GM12864 (cell line): ENCODE results near the gene MLNR.

ENCODE experiments used
- DNase-seq: peaks from one replicate; pipeline ENCODE4 v3.0.0-alpha.2; 2011; ENCODE audit warnings: low read depth
- H3K4me3 ChIP-seq: 2 replicates; pipeline ENCODE4 v1.5.1; 2011; ENCODE audit warnings: mild to moderate bottlenecking, low read depth, low read length, control low read depth
- TF ChIP-seq, protein P1 (sequence below): IDR thresholded peaks from 2 replicates; pipeline ENCODE4 v1.5.1; 2011; ENCODE audit warnings: low read depth, mild to moderate bottlenecking, moderate library complexity, low read length, control low read depth, inconsistent platforms; ENCODE audit errors: missing control alignments

MLNR gene

DNA sequence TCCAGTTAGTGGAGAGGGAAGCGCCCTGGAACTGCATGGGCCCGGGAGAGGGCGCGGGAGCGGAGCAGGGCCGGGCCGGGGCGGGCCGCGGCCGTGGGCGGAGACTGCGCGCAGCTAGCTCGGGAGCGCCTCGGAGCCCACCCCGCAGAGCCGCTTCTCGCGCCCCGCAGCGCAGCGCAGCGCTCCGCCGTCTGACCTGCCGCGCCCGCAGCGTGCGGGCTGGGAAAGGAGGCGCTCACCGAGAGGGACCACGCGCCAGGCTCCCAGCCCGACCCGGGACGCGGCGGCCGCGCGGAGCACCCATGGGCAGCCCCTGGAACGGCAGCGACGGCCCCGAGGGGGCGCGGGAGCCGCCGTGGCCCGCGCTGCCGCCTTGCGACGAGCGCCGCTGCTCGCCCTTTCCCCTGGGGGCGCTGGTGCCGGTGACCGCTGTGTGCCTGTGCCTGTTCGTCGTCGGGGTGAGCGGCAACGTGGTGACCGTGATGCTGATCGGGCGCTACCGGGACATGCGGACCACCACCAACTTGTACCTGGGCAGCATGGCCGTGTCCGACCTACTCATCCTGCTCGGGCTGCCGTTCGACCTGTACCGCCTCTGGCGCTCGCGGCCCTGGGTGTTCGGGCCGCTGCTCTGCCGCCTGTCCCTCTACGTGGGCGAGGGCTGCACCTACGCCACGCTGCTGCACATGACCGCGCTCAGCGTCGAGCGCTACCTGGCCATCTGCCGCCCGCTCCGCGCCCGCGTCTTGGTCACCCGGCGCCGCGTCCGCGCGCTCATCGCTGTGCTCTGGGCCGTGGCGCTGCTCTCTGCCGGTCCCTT is at the start of gene MLNR:
Gene MLNR (plus strand): TSS at position 303 of the 820 bp plus-strand sequence. CDS start 0 bp downstream, at position 303.
- peak within 1 kb of the TSS; percentile 31 for H3K4me3 ChIP-seq
- no peak for DNase-seq
- TF ChIP-seq, protein P1, sequence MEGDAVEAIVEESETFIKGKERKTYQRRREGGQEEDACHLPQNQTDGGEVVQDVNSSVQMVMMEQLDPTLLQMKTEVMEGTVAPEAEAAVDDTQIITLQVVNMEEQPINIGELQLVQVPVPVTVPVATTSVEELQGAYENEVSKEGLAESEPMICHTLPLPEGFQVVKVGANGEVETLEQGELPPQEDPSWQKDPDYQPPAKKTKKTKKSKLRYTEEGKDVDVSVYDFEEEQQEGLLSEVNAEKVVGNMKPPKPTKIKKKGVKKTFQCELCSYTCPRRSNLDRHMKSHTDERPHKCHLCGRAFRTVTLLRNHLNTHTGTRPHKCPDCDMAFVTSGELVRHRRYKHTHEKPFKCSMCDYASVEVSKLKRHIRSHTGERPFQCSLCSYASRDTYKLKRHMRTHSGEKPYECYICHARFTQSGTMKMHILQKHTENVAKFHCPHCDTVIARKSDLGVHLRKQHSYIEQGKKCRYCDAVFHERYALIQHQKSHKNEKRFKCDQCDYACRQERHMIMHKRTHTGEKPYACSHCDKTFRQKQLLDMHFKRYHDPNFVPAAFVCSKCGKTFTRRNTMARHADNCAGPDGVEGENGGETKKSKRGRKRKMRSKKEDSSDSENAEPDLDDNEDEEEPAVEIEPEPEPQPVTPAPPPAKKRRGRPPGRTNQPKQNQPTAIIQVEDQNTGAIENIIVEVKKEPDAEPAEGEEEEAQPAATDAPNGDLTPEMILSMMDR, result peak; percentile 39

- TF ChIP-seq, protein P1, result no peak
- H3K4me3 ChIP-seq, result no peak overlapping the region
- DNase-seq, result no peak
Observed at GRCh38 chr13:49171359-49171758, 48.8 kb upstream of the MLNR start.

GRCh38 chr13:49183672-49184325 is 36.3 kb upstream of the MLNR start:
- no peak overlapping the region for H3K4me3 ChIP-seq
- TF ChIP-seq, protein P1, result no peak
- DNase-seq, result no peak

GRCh38 chr13:49184621-49185020 is 35.5 kb upstream of the MLNR start:
- TF ChIP-seq, protein P1, result no peak
- H3K4me3 ChIP-seq, result no peak overlapping the region
- no peak for DNase-seq

DNA sequence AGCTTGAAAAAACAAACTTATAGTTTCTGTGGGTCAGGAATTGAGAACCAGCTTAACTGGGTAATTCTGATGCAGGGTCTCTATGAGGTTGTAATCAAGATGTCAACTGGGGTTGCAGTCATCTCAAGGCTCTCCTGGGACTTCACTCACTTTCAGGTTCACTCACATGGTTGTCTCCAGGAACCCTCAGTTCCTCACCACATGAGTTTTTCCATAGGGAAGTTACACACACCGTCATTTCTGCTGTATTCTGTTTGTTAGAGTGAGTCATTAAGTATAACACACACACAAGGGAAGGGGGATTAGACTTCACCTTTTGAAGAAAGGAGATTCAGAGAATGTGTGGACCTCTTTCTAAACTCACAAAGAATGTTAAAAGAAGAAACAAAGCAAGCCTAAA is 34.9 kb upstream of the MLNR start:
- DNase-seq, result no peak
- no peak overlapping the region for H3K4me3 ChIP-seq
- TF ChIP-seq, protein P1, result no peak

- no peak overlapping the region for H3K4me3 ChIP-seq
- no peak for DNase-seq
Observed at GRCh38 chr13:49190901-49191300, 29.2 kb upstream of the MLNR start.

More at GRCh38 chr13:49190901-49191300, 29.2 kb upstream of the MLNR start:
- TF ChIP-seq, protein P1, result no peak
